ENCODE results near the gene TFF1. TPM values are rescaled to one million over a fixed set of nuclear protein-coding genes. Genes with fewer than 3 reads are reported as not detected.

Gene TFF1
- total RNA-seq, 1 experiment from 2014 or later, result 111 TPM

DNA sequence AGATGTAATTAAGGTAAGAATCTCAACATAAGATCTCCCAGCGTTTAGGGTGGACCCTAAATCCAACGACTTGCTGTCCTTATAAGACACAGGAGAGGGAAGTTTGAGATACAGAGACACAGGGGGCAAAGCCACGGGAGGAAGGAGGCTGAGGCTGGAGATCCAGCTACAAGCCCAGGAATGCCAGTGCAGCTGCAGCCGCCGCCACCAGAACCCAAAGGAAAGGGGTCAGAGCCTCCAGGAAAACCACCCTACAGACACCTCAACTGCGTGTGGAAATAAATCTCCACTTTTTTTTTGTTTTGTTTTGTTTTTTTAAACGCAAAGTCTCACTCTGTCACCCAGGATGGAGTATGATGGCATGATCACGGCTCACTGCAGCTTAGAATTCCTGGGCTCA is 12.1 kb upstream of the TFF1 start:
- no peak overlapping the region for H3K9ac ChIP-seq (ENCODE audit: low read length)
- ATAC-seq (no peak), DNase-seq (no peak)
- H3K9me2 ChIP-seq (replicated peaks; ENCODE audit: low read length), result no peaks in the 10 kb centered on the region
- intact Hi-C loops (cut with micrococcal nuclease), result no loop called here
- TF ChIP-seq, protein P1, sequence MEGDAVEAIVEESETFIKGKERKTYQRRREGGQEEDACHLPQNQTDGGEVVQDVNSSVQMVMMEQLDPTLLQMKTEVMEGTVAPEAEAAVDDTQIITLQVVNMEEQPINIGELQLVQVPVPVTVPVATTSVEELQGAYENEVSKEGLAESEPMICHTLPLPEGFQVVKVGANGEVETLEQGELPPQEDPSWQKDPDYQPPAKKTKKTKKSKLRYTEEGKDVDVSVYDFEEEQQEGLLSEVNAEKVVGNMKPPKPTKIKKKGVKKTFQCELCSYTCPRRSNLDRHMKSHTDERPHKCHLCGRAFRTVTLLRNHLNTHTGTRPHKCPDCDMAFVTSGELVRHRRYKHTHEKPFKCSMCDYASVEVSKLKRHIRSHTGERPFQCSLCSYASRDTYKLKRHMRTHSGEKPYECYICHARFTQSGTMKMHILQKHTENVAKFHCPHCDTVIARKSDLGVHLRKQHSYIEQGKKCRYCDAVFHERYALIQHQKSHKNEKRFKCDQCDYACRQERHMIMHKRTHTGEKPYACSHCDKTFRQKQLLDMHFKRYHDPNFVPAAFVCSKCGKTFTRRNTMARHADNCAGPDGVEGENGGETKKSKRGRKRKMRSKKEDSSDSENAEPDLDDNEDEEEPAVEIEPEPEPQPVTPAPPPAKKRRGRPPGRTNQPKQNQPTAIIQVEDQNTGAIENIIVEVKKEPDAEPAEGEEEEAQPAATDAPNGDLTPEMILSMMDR (conservative IDR thresholded peaks at IDR 0.05; ENCODE audit: low read depth, low read length), result no peak
- no peak for TF ChIP-seq EZH2phosphoT487 (IDR thresholded peaks at IDR 0.05; ENCODE audit: borderline replicate concordance, low read length)
- TF ChIP-seq EZH2 (IDR thresholded peaks at IDR 0.05; ENCODE audit: low read length, unreplicated experiment), result no peak
- H3K4me1 ChIP-seq (ENCODE audit: insufficient read depth, low read length), result peaks cover 14% of the 10 kb centered on the region
- H4K20me1 ChIP-seq (ENCODE audit: low read length), result no peaks in the 10 kb centered on the region
- no peaks in the 10 kb centered on the region for H3K79me2 ChIP-seq (ENCODE audit: low read length)
- CTCF ChIA-PET, result no interaction called here
- no peaks in the 10 kb centered on the region for H3K36me3 ChIP-seq (ENCODE audit: low read depth, low read length)
- no peak overlapping the region for H3K4me3 ChIP-seq (ENCODE audit: low read length)
- H3K27ac ChIP-seq (ENCODE audit: low read length), result no peak overlapping the region
- no TSS peak for BruUV-seq (replicated peaks)
- no peak overlapping the region for H3K4me2 ChIP-seq (ENCODE audit: low read length)
- no peaks in the 10 kb centered on the region for H3K27me3 ChIP-seq (ENCODE audit: low read length)
- H3F3A ChIP-seq (ENCODE audit: low read length, unreplicated experiment), result no peaks in the 10 kb centered on the region
- POLR2A ChIA-PET (ENCODE audit: unreplicated experiment), result no interaction called here
- no peaks in the 10 kb centered on the region for H3K9me3 ChIP-seq (ENCODE audit: low read length)
- no peak overlapping the region for H2AFZ ChIP-seq (ENCODE audit: low read length)

DNA sequence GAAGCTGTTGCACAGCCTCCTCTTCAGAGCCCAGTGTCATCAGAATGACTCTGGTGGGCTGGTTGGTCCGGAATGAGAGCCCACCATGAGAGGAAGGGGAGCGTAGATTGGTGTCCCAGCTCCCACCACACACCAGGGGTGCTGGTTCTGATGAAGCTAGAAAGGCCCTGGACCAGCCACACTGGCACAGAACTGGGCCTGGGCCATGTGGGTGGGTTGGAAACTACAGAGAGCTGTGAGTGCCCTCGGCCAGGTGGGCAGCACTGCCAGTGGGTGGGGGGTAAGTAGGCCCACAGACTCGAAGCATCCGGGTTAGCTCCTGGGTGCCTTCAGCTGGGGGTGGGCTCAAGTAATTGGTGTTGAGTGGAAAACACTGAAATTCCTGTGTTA is 11.6 kb upstream of the TFF1 start:
- H4K20me1 ChIP-seq (ENCODE audit: low read length), result no peaks in the 10 kb centered on the region
- H3K9me2 ChIP-seq (replicated peaks; ENCODE audit: low read length), result no peaks in the 10 kb centered on the region
- H3K27me3 ChIP-seq (ENCODE audit: low read length), result no peaks in the 10 kb centered on the region
- no peak overlapping the region for H3K9ac ChIP-seq (ENCODE audit: low read length)
- no peaks in the 10 kb centered on the region for H3F3A ChIP-seq (ENCODE audit: low read length, unreplicated experiment)
- no peaks in the 10 kb centered on the region for H3K79me2 ChIP-seq (ENCODE audit: low read length)
- H3K4me1 ChIP-seq (ENCODE audit: insufficient read depth, low read length), result peaks cover 14% of the 10 kb centered on the region
- POLR2A ChIA-PET (ENCODE audit: unreplicated experiment), result interaction anchor here (0.6 kb wide), 1 partner anchor 11 kb away, joined by 5 read pairs; no protein-coding TSS in a partner anchor
- H2AFZ ChIP-seq (ENCODE audit: low read length), result no peak overlapping the region
- no peak overlapping the region for H3K4me2 ChIP-seq (ENCODE audit: low read length)
- no peak for ATAC-seq
- no peaks in the 10 kb centered on the region for H3K9me3 ChIP-seq (ENCODE audit: low read length)
- no peak overlapping the region for H3K4me3 ChIP-seq (ENCODE audit: low read length)
- TF ChIP-seq, protein P1 (conservative IDR thresholded peaks at IDR 0.05; ENCODE audit: low read depth, low read length), result no peak
- TF ChIP-seq EZH2phosphoT487 (IDR thresholded peaks at IDR 0.05; ENCODE audit: borderline replicate concordance, low read length) (no peak), EZH2 (IDR thresholded peaks at IDR 0.05; ENCODE audit: low read length, unreplicated experiment) (no peak)
- no peak for DNase-seq
- intact Hi-C loops (cut with micrococcal nuclease), result no loop called here
- CTCF ChIA-PET, result no interaction called here
- no peak overlapping the region for H3K27ac ChIP-seq (ENCODE audit: low read length)
- no peaks in the 10 kb centered on the region for H3K36me3 ChIP-seq (ENCODE audit: low read depth, low read length)
- no TSS peak for BruUV-seq (replicated peaks)

DNA sequence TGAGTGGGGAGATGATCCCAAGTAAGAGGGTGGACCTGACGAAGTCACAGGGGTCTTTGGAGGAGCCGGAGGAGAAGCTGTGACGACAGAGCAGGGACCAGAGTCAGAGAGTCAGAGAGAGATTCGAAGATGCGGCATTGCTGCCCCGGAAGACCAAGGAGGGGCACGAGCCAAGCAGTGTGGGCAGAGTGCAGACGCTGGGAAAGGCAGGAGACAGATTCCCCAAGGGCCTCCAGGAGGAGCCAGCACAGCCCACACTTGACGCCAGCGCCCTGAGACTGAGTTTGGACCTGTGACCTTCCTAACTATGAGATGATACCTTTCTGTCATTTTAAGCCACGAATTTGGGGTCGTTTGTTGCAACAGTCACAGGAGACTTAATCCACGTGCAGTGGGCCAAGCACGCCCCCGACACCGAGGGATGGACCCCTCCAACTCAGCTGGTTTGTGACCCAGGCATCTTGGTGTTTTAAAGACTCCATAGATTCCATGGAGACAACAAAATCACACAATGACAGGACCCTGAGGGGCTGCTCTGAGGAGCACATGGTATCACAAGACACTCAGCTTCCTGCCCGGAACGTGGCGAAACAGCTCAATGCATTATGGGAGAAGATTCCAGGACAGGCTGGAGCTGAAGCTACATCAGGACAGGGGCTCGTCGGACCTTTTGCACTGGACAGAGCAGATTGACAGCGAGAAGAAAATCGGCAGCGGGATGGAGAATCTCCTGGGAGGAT is 11.0 kb upstream of the TFF1 start:
- no peak for ATAC-seq
- no peak for TF ChIP-seq EZH2 (IDR thresholded peaks at IDR 0.05; ENCODE audit: low read length, unreplicated experiment)
- TF ChIP-seq EZH2phosphoT487 (IDR thresholded peaks at IDR 0.05; ENCODE audit: borderline replicate concordance, low read length), result no peak
- TF ChIP-seq, protein P1 (conservative IDR thresholded peaks at IDR 0.05; ENCODE audit: low read depth, low read length), result no peak
- no TSS peak for BruUV-seq (replicated peaks)

More for the DNA sequence above, 11.0 kb upstream of the TFF1 start:
- H3K9me2 ChIP-seq (replicated peaks; ENCODE audit: low read length), result no peaks in the 10 kb centered on the region
- H3K4me1 ChIP-seq (ENCODE audit: insufficient read depth, low read length), result peaks cover 14% of the 10 kb centered on the region
- H3K27ac ChIP-seq (ENCODE audit: low read length), result no peak overlapping the region
- H3K79me2 ChIP-seq (ENCODE audit: low read length), result no peaks in the 10 kb centered on the region
- H3K9ac ChIP-seq (ENCODE audit: low read length), result peak overlapping the region; percentile 59
- no peaks in the 10 kb centered on the region for H3K27me3 ChIP-seq (ENCODE audit: low read length)
- no peaks in the 10 kb centered on the region for H3F3A ChIP-seq (ENCODE audit: low read length, unreplicated experiment)
- no peaks in the 10 kb centered on the region for H3K9me3 ChIP-seq (ENCODE audit: low read length)
- ChIA-PET CTCF (no interaction called here), POLR2A (ENCODE audit: unreplicated experiment) (interaction anchor here (0.6 kb wide), 1 partner anchor 10 kb away, joined by 5 read pairs; no protein-coding TSS in a partner anchor)
- H3K4me3 ChIP-seq (ENCODE audit: low read length), result no peak overlapping the region
- intact Hi-C loops (cut with micrococcal nuclease), result no loop called here
- H3K4me2 ChIP-seq (ENCODE audit: low read length), result no peak overlapping the region
- H3K36me3 ChIP-seq (ENCODE audit: low read depth, low read length), result no peaks in the 10 kb centered on the region
- no peak for DNase-seq
- no peak overlapping the region for H2AFZ ChIP-seq (ENCODE audit: low read length)
- H4K20me1 ChIP-seq (ENCODE audit: low read length), result no peaks in the 10 kb centered on the region

Data from PC-3 (cell line).